Measurements from ENCODE around the gene KIF17. TPM values are rescaled to one million over a fixed set of nuclear protein-coding genes. Genes with fewer than 3 reads are reported as not detected.

KIF17 gene
- total RNA-seq, 1 donor from 2014 or later = 2.2 TPM

GRCh38 chr1:20672265-20672632, 45.6 kb downstream of the KIF17 start:
- no peak for DNase-seq (ENCODE audit: low read depth)
- H3K9me3 ChIP-seq (ENCODE audit: insufficient read depth, low read depth, low read length) = no peaks in the 10 kb centered on the region
- no peaks in the 10 kb centered on the region for H3K36me3 ChIP-seq (ENCODE audit: insufficient read depth, low read length)
- H3K4me1 ChIP-seq (ENCODE audit: insufficient read depth, low read length) = no peaks in the 10 kb centered on the region
- H3K4me1 Mint-ChIP-seq (ENCODE audit: low read depth, unreplicated experiment) = no peaks in the 10 kb centered on the region
- no peak overlapping the region for H3K27ac Mint-ChIP-seq (ENCODE audit: unreplicated experiment)
- no peaks in the 10 kb centered on the region for H3K27me3 ChIP-seq (ENCODE audit: insufficient read depth, low read length)
- peaks cover 2% of the 10 kb centered on the region for H3K36me3 Mint-ChIP-seq (ENCODE audit: low read depth, unreplicated experiment)
- H3K4me3 ChIP-seq (ENCODE audit: insufficient read depth, low read depth, low read length) = no peak overlapping the region
- no peak for TF ChIP-seq EZH2 (IDR thresholded peaks at IDR 0.05; ENCODE audit: insufficient read depth, low read length)
- H4K20me1 ChIP-seq (ENCODE audit: insufficient read depth, low read length) = no peaks in the 10 kb centered on the region
- H2AFZ ChIP-seq (ENCODE audit: low read depth, low read length) = no peak overlapping the region
- H3K27me3 Mint-ChIP-seq (ENCODE audit: low read depth, unreplicated experiment) = no peaks in the 10 kb centered on the region
- H3K9me3 Mint-ChIP-seq (ENCODE audit: unreplicated experiment) = peaks cover 3% of the 10 kb centered on the region
- no peak for FAIRE-seq
- no peak overlapping the region for H3K4me2 ChIP-seq (ENCODE audit: low read length)
- no peak overlapping the region for H3K27ac ChIP-seq (ENCODE audit: low read depth, low read length)
- no peaks in the 10 kb centered on the region for H3K79me2 ChIP-seq (ENCODE audit: insufficient read depth, low read length)
- H3K9ac ChIP-seq (ENCODE audit: low read length) = no peak overlapping the region
- no peak overlapping the region for H3K4me3 Mint-ChIP-seq (ENCODE audit: unreplicated experiment)

- Histone ChIP-seq H3K9me3 (ENCODE audit: insufficient read depth, low read depth, low read length) (no peaks in the 10 kb centered on the region), H3K9ac (ENCODE audit: low read length) (no peak overlapping the region), H3K27ac (ENCODE audit: low read depth, low read length) (no peak overlapping the region), H3K4me2 (ENCODE audit: low read length) (no peak overlapping the region), H3K36me3 (ENCODE audit: insufficient read depth, low read length) (no peaks in the 10 kb centered on the region), H3K27me3 (ENCODE audit: insufficient read depth, low read length) (no peaks in the 10 kb centered on the region), H3K4me1 (ENCODE audit: insufficient read depth, low read length) (no peaks in the 10 kb centered on the region), H3K79me2 (ENCODE audit: insufficient read depth, low read length) (no peaks in the 10 kb centered on the region), H2AFZ (ENCODE audit: low read depth, low read length) (no peak overlapping the region), H3K4me3 (ENCODE audit: insufficient read depth, low read depth, low read length) (no peak overlapping the region), H4K20me1 (ENCODE audit: insufficient read depth, low read length) (no peaks in the 10 kb centered on the region)
- no peaks in the 10 kb centered on the region for H3K4me1 Mint-ChIP-seq (ENCODE audit: low read depth, unreplicated experiment)
- H3K36me3 Mint-ChIP-seq (ENCODE audit: low read depth, unreplicated experiment) = peaks cover 2% of the 10 kb centered on the region
- no peak for DNase-seq (ENCODE audit: low read depth)
- peaks cover 3% of the 10 kb centered on the region for H3K9me3 Mint-ChIP-seq (ENCODE audit: unreplicated experiment)
- H3K27me3 Mint-ChIP-seq (ENCODE audit: low read depth, unreplicated experiment) = no peaks in the 10 kb centered on the region
- H3K4me3 Mint-ChIP-seq (ENCODE audit: unreplicated experiment) = no peak overlapping the region
- TF ChIP-seq EZH2 (IDR thresholded peaks at IDR 0.05; ENCODE audit: insufficient read depth, low read length) (no peak), CTCF (IDR thresholded peaks at IDR 0.05; ENCODE audit: insufficient read depth, low read depth, low read length) (no peak)
- H3K27ac Mint-ChIP-seq (ENCODE audit: unreplicated experiment) = no peak overlapping the region
- FAIRE-seq = no peak
Observed at GRCh38 chr1:20670936-20671335, 46.9 kb downstream of the KIF17 start.

GRCh38 chr1:20668581-20668980, 49.2 kb downstream of the KIF17 start:
- no peak overlapping the region for H3K4me3 ChIP-seq (ENCODE audit: insufficient read depth, low read depth, low read length)
- no peaks in the 10 kb centered on the region for H3K27me3 ChIP-seq (ENCODE audit: insufficient read depth, low read length)
- no peak overlapping the region for H3K27ac ChIP-seq (ENCODE audit: low read depth, low read length)
- DNase-seq (ENCODE audit: low read depth) (no peak), FAIRE-seq (no peak)
- no peak overlapping the region for H3K9ac ChIP-seq (ENCODE audit: low read length)
- Mint-ChIP-seq H3K27me3 (ENCODE audit: low read depth, unreplicated experiment) (no peaks in the 10 kb centered on the region), H3K4me1 (ENCODE audit: low read depth, unreplicated experiment) (no peaks in the 10 kb centered on the region), H3K9me3 (ENCODE audit: unreplicated experiment) (peaks cover 3% of the 10 kb centered on the region), H3K36me3 (ENCODE audit: low read depth, unreplicated experiment) (peaks cover 2% of the 10 kb centered on the region), H3K4me3 (ENCODE audit: unreplicated experiment) (no peak overlapping the region), H3K27ac (ENCODE audit: unreplicated experiment) (no peak overlapping the region)
- H4K20me1 ChIP-seq (ENCODE audit: insufficient read depth, low read length) = no peaks in the 10 kb centered on the region
- no peaks in the 10 kb centered on the region for H3K4me1 ChIP-seq (ENCODE audit: insufficient read depth, low read length)
- TF ChIP-seq CTCF (IDR thresholded peaks at IDR 0.05; ENCODE audit: insufficient read depth, low read depth, low read length) (no peak), EZH2 (IDR thresholded peaks at IDR 0.05; ENCODE audit: insufficient read depth, low read length) (no peak)
- H3K36me3 ChIP-seq (ENCODE audit: insufficient read depth, low read length) = no peaks in the 10 kb centered on the region
- H2AFZ ChIP-seq (ENCODE audit: low read depth, low read length) = no peak overlapping the region
- H3K9me3 ChIP-seq (ENCODE audit: insufficient read depth, low read depth, low read length) = no peaks in the 10 kb centered on the region
- no peak overlapping the region for H3K4me2 ChIP-seq (ENCODE audit: low read length)
- no peaks in the 10 kb centered on the region for H3K79me2 ChIP-seq (ENCODE audit: insufficient read depth, low read length)
